ENCODE results near the gene PPP1CA.
A peak's percentile ranks its signal among the peaks of the same experiment; 100 is the strongest.
"Not testable (repeated sequence)": the region's sequence is repeated elsewhere in the genome, so short reads cannot be mapped to it uniquely, and the experiment has no call there.

PPP1CA gene

GRCh38 chr11:67429038-67429668 is 27.5 kb upstream of the PPP1CA start:
- Histone ChIP-seq H3K36me3 (ENCODE audit: insufficient read depth, low read length) (peaks cover 18% of the 10 kb centered on the region; the same call in 1 of the 2 replicates), H3K9ac (ENCODE audit: insufficient read length) (peak overlapping the region; percentile 88), H3K9me3 (ENCODE audit: low read depth, low read length) (no peaks in the 10 kb centered on the region), H3K4me3 (peak overlapping the region; percentile 88), H3K27ac (no peak overlapping the region)
- TF ChIP-seq FOXP2 (optimal IDR thresholded peaks at IDR 0.05; ENCODE audit: control extremely low read depth, extremely low read length, insufficient read depth) (no peak), POLR2AphosphoS5 (IDR thresholded peaks at IDR 0.05; ENCODE audit: borderline replicate concordance, low read depth, low read length) (no peak), EZH2 (IDR thresholded peaks at IDR 0.05) (no peak)
- no peak for DNase-seq (ENCODE audit: low read depth, low spot score)

- H3K9me3 ChIP-seq (ENCODE audit: low read depth, low read length), result no peaks in the 10 kb centered on the region
- peak; percentile 81 for DNase-seq (ENCODE audit: low read depth, low spot score)
- peak; percentile 89 for TF ChIP-seq POLR2AphosphoS5 (IDR thresholded peaks at IDR 0.05; ENCODE audit: borderline replicate concordance, low read depth, low read length)
- no peak for TF ChIP-seq FOXP2 (optimal IDR thresholded peaks at IDR 0.05; ENCODE audit: control extremely low read depth, extremely low read length, insufficient read depth)
- TF ChIP-seq EZH2 (IDR thresholded peaks at IDR 0.05), result no peak
- peak within 1 kb of the TSS; percentile 88 for H3K4me3 ChIP-seq
- peak within 1 kb of the TSS; percentile 88 for H3K9ac ChIP-seq (ENCODE audit: insufficient read length)
- H3K36me3 ChIP-seq (ENCODE audit: insufficient read depth, low read length), result peaks cover 15% of the 10 kb centered on the region; the same call in 1 of the 2 replicates
- H3K27ac ChIP-seq, result peak within 1 kb of the TSS; percentile 43; the same call in 1 of the 2 replicates
Observed at GRCh38 chr11:67428052-67429001, 26.7 kb upstream of the PPP1CA start, which contains the start of gene RPS6KB2. TSS of gene RPS6KB2 (plus strand) at chr11:67428494. CDS start at chr11:67428546, 52 bp downstream.

- not testable (repeated sequence) for H3K36me3 ChIP-seq (ENCODE audit: insufficient read depth, low read length); DNase-seq (ENCODE audit: low read depth, low spot score); H3K4me3 ChIP-seq; H3K9me3 ChIP-seq (ENCODE audit: low read depth, low read length); H3K9ac ChIP-seq (ENCODE audit: insufficient read length); H3K27ac ChIP-seq
Observed at GRCh38 chr11:67427364-67427859, 25.8 kb upstream of the PPP1CA start.

GRCh38 chr11:67423891-67424613 is 22.4 kb upstream of the PPP1CA start:
- H3K4me3 ChIP-seq, result no peak overlapping the region
- no peaks in the 10 kb centered on the region for H3K36me3 ChIP-seq (ENCODE audit: insufficient read depth, low read length)
- no peak overlapping the region for H3K27ac ChIP-seq
- DNase-seq (ENCODE audit: low read depth, low spot score), result no peak
- TF ChIP-seq EZH2 (IDR thresholded peaks at IDR 0.05) (no peak), POLR2AphosphoS5 (IDR thresholded peaks at IDR 0.05; ENCODE audit: borderline replicate concordance, low read depth, low read length) (no peak), FOXP2 (optimal IDR thresholded peaks at IDR 0.05; ENCODE audit: control extremely low read depth, extremely low read length, insufficient read depth) (no peak)
- no peaks in the 10 kb centered on the region for H3K9me3 ChIP-seq (ENCODE audit: low read depth, low read length)
- no peak overlapping the region for H3K9ac ChIP-seq (ENCODE audit: insufficient read length)

DNA sequence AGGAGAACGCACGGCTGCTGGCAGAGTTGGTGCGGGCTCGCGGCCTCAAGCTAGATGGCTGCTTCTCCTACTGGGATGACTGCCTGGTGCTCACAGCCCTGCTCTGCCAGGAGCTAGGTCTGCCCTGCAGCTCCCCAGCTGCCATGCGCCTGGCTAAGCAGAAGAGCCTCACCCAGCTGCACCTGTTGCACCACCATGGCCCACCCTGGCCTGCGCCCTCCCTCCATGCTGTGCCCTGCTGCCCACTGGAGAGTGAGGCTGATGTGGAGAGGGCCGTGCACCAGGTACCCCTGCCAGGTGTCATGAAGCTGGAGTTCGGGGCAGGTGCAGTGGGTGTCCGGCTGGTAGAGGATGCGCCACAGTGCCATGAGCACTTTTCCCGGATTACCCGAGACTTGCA is 21.8 kb upstream of the PPP1CA start:
- no peak for TF ChIP-seq POLR2AphosphoS5 (IDR thresholded peaks at IDR 0.05; ENCODE audit: borderline replicate concordance, low read depth, low read length)
- no peak for TF ChIP-seq EZH2 (IDR thresholded peaks at IDR 0.05)
- no peak for TF ChIP-seq FOXP2 (optimal IDR thresholded peaks at IDR 0.05; ENCODE audit: control extremely low read depth, extremely low read length, insufficient read depth)
- H3K27ac ChIP-seq, result no peak overlapping the region
- H3K36me3 ChIP-seq (ENCODE audit: insufficient read depth, low read length), result no peaks in the 10 kb centered on the region
- no peak overlapping the region for H3K4me3 ChIP-seq
- H3K9me3 ChIP-seq (ENCODE audit: low read depth, low read length), result no peaks in the 10 kb centered on the region
- no peak overlapping the region for H3K9ac ChIP-seq (ENCODE audit: insufficient read length)
- no peak for DNase-seq (ENCODE audit: low read depth, low spot score)

DNA sequence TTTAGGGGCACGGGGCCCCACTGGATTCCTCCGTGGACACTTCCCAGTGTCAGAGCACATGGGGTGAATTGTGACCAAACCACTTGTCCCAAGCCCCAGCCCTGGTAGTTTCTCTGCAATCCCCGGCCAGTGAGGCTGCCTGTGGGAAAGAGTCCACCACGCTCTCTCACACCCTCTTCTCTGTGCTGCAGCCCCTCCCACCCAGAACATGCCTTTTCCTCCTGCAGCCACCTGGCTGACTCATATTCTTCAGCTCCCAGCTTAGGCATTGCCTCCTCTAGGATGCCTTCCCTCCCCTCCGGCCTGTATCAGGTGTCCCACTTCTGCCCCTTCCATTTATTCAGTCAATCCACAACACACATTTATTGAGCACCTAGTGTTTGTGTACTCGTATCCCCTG is 21.2 kb upstream of the PPP1CA start:
- DNase-seq (ENCODE audit: low read depth, low spot score), result no peak
- TF ChIP-seq FOXP2 (optimal IDR thresholded peaks at IDR 0.05; ENCODE audit: control extremely low read depth, extremely low read length, insufficient read depth) (no peak), POLR2AphosphoS5 (IDR thresholded peaks at IDR 0.05; ENCODE audit: borderline replicate concordance, low read depth, low read length) (no peak), EZH2 (IDR thresholded peaks at IDR 0.05) (no peak)
- no peak overlapping the region for H3K4me3 ChIP-seq
- no peaks in the 10 kb centered on the region for H3K36me3 ChIP-seq (ENCODE audit: insufficient read depth, low read length)
- no peaks in the 10 kb centered on the region for H3K9me3 ChIP-seq (ENCODE audit: low read depth, low read length)
- no peak overlapping the region for H3K9ac ChIP-seq (ENCODE audit: insufficient read length)
- no peak overlapping the region for H3K27ac ChIP-seq

DNA sequence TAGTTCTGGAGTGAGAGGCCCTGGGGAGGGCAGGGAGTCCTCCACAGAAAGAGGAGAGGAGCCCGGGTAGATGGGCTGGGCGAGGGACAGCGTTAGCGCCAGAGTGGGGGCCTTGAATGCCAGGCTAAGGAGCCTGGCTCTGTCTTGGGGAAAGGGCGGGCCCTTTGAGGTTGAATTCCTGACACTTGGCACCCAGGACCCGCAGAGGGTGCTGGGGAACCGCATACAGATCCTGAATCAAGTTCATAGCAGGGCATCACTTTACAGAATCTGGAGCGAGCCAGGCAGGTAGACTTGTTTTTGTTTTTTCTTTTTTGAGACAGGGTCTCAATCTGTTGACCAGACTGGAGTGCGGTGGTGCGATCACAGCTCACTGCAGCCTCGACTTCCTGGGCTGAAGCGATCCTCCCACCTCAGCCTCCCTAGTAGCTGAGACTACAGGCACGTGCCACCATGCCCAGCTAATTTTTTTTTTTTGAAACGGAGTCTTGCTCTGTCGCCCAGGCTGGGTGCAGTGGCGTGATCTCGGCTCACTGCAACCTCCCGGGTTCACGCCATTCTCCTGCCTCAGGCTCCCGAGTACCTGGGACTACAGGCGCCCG is 19.9 kb upstream of the PPP1CA start:
- no peak overlapping the region for H3K9ac ChIP-seq (ENCODE audit: insufficient read length)
- H3K4me3 ChIP-seq, result peak overlapping the region; percentile 42
- no peaks in the 10 kb centered on the region for H3K36me3 ChIP-seq (ENCODE audit: insufficient read depth, low read length)
- no peak for TF ChIP-seq FOXP2 (optimal IDR thresholded peaks at IDR 0.05; ENCODE audit: control extremely low read depth, extremely low read length, insufficient read depth)
- no peak; the same call in 1 of the 2 replicates for TF ChIP-seq POLR2AphosphoS5 (IDR thresholded peaks at IDR 0.05; ENCODE audit: borderline replicate concordance, low read depth, low read length)
- no peak for TF ChIP-seq EZH2 (IDR thresholded peaks at IDR 0.05)
- no peak overlapping the region for H3K27ac ChIP-seq
- no peaks in the 10 kb centered on the region for H3K9me3 ChIP-seq (ENCODE audit: low read depth, low read length)
- DNase-seq (ENCODE audit: low read depth, low spot score), result no peak
